ENCODE data around the gene ARSG. TPM values are rescaled to one million over a fixed set of nuclear protein-coding genes. Genes with fewer than 3 reads are reported as not detected.

Gene ARSG
- total RNA-seq, 1 experiment from 2014 or later: 1.0 TPM

DNA sequence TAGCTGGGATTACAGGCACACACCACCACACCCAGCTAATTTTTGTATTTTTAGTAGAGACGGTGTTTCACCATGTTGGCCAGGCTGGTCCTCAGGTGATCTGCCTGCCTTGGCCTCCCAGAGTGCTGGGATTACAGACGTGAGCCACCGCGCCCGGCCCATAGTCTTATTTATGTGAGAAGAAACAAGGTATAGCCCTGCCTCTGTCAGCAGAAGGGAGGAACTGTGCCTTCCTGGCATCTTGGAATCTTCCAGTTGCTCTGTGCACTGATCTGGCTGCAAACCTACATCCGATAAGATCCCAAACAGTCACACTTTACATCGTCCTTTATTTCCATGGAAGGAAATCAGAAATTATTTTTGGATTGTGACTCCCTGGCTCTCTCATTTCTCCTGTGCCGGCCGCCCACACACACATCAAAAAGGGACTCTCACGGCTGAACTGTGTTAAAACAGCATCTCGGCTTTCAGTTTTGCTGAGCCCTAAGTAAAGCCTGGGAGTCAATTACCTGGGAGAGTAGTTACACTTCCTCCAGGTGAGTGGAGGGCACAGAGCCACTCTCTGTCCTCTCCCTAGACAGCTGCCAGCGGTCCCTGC is 142.7 kb downstream of the ARSG start:
- H3K9me3 ChIP-seq (replicated peaks): no peaks in the 10 kb centered on the region
- no peak for DNase-seq
- no peak overlapping the region for H3K4me3 ChIP-seq
- peaks cover 8% of the 10 kb centered on the region; the same call in 1 of the 2 replicates for H3K36me3 ChIP-seq
- H3K4me1 ChIP-seq: 0 out of 2 replicates have a peak, but pooled peaks cover 2% of the 10 kb centered on the region
- H3K27ac ChIP-seq: no peak overlapping the region
- no peaks in the 10 kb centered on the region for H3K27me3 ChIP-seq

GRCh38 chr17:68435361-68435760 is 144.1 kb downstream of the ARSG start:
- H3K4me1 ChIP-seq: 0 out of 2 replicates have a peak, but pooled peaks cover 2% of the 10 kb centered on the region
- H3K9me3 ChIP-seq (replicated peaks): no peaks in the 10 kb centered on the region
- no peak for DNase-seq
- H3K27me3 ChIP-seq: no peaks in the 10 kb centered on the region
- H3K27ac ChIP-seq: no peak overlapping the region
- H3K36me3 ChIP-seq: peaks cover 8% of the 10 kb centered on the region; the same call in 1 of the 2 replicates
- no peak overlapping the region for H3K4me3 ChIP-seq

GRCh38 chr17:68435876-68436842 is 144.9 kb downstream of the ARSG start:
- no peak overlapping the region for H3K27ac ChIP-seq
- peak; percentile 74 to 88 for DNase-seq

DNA sequence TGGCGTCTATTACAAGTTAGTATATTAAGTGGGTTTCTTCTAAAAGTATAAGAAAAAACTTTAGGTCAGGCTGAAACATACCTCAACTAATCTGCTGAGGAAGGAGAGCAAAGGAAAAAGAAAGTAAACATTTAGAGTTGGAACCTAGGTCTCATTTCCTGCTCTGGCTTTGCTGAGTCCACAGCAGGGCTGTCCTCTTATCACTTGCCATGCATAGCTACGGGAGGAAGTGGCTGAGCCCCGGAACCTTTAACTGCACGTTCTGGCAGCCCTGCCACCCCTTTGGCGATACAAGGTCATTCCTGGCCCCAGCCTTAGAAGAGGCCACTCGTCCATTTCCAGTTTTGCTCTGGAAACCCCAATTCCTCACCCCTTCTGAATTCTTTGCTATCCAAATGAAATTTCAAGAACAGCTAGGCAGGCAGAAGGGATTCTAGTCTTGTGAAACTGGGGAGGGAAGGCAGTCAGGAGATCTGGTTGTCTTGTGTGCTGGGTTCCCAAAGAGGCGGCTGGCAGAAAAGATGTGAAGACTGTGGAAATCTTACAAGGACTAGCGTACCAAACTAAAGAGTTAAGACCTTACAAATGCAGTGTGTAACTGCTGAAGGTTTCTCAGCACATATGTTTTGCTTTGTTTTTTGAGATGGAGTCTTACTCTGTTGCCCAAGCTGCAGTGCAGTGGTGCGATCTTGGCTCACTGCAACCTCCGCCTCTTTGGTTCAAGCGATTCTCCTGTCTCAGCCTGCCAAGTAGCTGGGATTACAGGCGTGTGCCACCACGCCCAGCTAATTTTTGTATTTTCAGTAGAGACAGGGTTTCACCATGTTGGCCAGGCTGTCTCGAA is 146.9 kb downstream of the ARSG start:
- DNase-seq: no peak

More at GRCh38 chr17:68435876-68436842, 144.9 kb downstream of the ARSG start:
- Histone ChIP-seq H3K4me3 (no peak overlapping the region), H3K4me1 (0 out of 2 replicates have a peak, but pooled peaks cover 2% of the 10 kb centered on the region), H3K36me3 (peaks cover 8% of the 10 kb centered on the region; the same call in 1 of the 2 replicates), H3K27me3 (no peaks in the 10 kb centered on the region), H3K9me3 (replicated peaks) (no peaks in the 10 kb centered on the region)

GRCh38 chr17:68439656-68440290 is 148.5 kb downstream of the ARSG start:
- H3K27ac ChIP-seq: no peak overlapping the region
- 0 out of 2 replicates have a peak, but pooled peaks cover 2% of the 10 kb centered on the region for H3K4me1 ChIP-seq
- H3K36me3 ChIP-seq: no peaks in the 10 kb centered on the region
- H3K9me3 ChIP-seq (replicated peaks): no peaks in the 10 kb centered on the region
- no peak overlapping the region for H3K4me3 ChIP-seq
- H3K27me3 ChIP-seq: no peaks in the 10 kb centered on the region
- no peak for DNase-seq

More for the DNA sequence above, 146.9 kb downstream of the ARSG start:
- peaks cover under 1% of the 10 kb centered on the region; the same call in 1 of the 2 replicates for H3K36me3 ChIP-seq
- H3K9me3 ChIP-seq (replicated peaks): no peaks in the 10 kb centered on the region
- H3K4me3 ChIP-seq: no peak overlapping the region
- 0 out of 2 replicates have a peak, but pooled peaks cover 2% of the 10 kb centered on the region for H3K4me1 ChIP-seq
- H3K27ac ChIP-seq: no peak overlapping the region
- H3K27me3 ChIP-seq: no peaks in the 10 kb centered on the region

- DNase-seq: no peak
- H3K27ac ChIP-seq: no peak overlapping the region
- no peak overlapping the region for H3K4me3 ChIP-seq
- H3K36me3 ChIP-seq: no peaks in the 10 kb centered on the region
- 0 out of 2 replicates have a peak, but pooled peaks cover 2% of the 10 kb centered on the region for H3K4me1 ChIP-seq
- no peaks in the 10 kb centered on the region for H3K9me3 ChIP-seq (replicated peaks)
- H3K27me3 ChIP-seq: no peaks in the 10 kb centered on the region
Observed at GRCh38 chr17:68440526-68440925, 149.2 kb downstream of the ARSG start.

- Histone ChIP-seq H3K27me3 (no peaks in the 10 kb centered on the region), H3K4me1 (0 out of 2 replicates have a peak, but pooled peaks cover under 1% of the 10 kb centered on the region), H3K27ac (no peak overlapping the region), H3K9me3 (replicated peaks) (no peaks in the 10 kb centered on the region), H3K4me3 (no peak overlapping the region), H3K36me3 (no peaks in the 10 kb centered on the region)
- no peak for DNase-seq
Observed at GRCh38 chr17:68441070-68441770, 149.9 kb downstream of the ARSG start.

- H3K4me3 ChIP-seq: no peak overlapping the region
- H3K27ac ChIP-seq: no peak overlapping the region
- DNase-seq: no peak
- H3K36me3 ChIP-seq: no peaks in the 10 kb centered on the region
- no peaks in the 10 kb centered on the region for H3K27me3 ChIP-seq
- H3K4me1 ChIP-seq: no peaks in the 10 kb centered on the region
- no peaks in the 10 kb centered on the region for H3K9me3 ChIP-seq (replicated peaks)
Observed at GRCh38 chr17:68443972-68444464, 152.7 kb downstream of the ARSG start.

DNA sequence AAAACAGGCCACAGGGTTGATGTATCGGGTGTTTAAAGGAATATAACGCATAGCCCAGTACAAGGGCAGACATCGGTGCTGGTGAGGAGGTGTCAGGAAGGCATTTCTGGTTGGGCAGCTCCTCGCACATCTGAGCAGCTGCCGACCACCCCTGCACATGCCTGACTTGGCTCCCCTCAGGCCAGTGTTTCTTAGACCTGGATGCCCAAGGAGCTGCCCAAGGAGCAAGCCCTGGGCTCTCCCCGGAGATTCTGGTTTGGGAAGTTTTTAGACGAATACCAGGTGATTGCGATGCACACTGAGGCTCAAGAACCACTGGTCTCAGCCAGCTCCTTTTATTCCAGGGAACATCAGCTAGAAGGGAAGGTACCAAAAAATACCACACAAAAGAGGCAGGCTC is 154.4 kb downstream of the ARSG start:
- H3K4me1 ChIP-seq: no peaks in the 10 kb centered on the region
- no peak overlapping the region for H3K4me3 ChIP-seq
- DNase-seq: no peak
- no peaks in the 10 kb centered on the region for H3K27me3 ChIP-seq
- no peaks in the 10 kb centered on the region for H3K36me3 ChIP-seq
- H3K9me3 ChIP-seq (replicated peaks): no peaks in the 10 kb centered on the region
- H3K27ac ChIP-seq: no peak overlapping the region

GRCh38 chr17:68446626-68447041 is 155.3 kb downstream of the ARSG start:
- Histone ChIP-seq H3K4me3 (no peak overlapping the region), H3K9me3 (replicated peaks) (no peaks in the 10 kb centered on the region), H3K4me1 (no peaks in the 10 kb centered on the region), H3K27ac (no peak overlapping the region), H3K36me3 (no peaks in the 10 kb centered on the region), H3K27me3 (no peaks in the 10 kb centered on the region)
- no peak for DNase-seq

- H3K27ac ChIP-seq: no peak overlapping the region
- no peaks in the 10 kb centered on the region for H3K9me3 ChIP-seq (replicated peaks)
- no peaks in the 10 kb centered on the region for H3K4me1 ChIP-seq
- H3K4me3 ChIP-seq: no peak overlapping the region
- H3K27me3 ChIP-seq: no peaks in the 10 kb centered on the region
- H3K36me3 ChIP-seq: no peaks in the 10 kb centered on the region
- no peak for DNase-seq
Observed at GRCh38 chr17:68449021-68449739, 157.9 kb downstream of the ARSG start.

DNA sequence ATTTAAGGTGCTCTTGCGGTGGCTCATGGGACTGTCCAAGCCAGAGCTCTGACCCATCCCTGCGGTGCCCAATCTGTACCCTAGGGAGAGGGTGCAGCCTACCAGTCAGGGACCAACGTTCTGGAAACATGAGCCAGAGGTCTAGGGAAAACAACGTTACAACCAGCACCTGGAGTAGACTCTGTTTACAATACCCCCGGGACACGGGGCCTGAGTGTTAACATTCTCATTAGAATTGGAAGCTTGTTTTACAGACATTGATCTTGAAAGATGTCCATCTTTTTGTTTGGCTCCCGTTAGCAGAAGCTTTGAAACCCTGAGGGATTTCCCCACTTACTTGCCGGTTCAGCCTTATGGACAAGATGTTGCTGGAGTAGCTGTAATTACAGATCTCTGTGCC is 159.1 kb downstream of the ARSG start:
- H3K4me3 ChIP-seq: no peak overlapping the region
- H3K27me3 ChIP-seq: no peaks in the 10 kb centered on the region
- no peak for DNase-seq
- no peaks in the 10 kb centered on the region for H3K36me3 ChIP-seq
- H3K27ac ChIP-seq: no peak overlapping the region
- H3K4me1 ChIP-seq: no peaks in the 10 kb centered on the region; the same call in 1 of the 2 replicates
- no peaks in the 10 kb centered on the region for H3K9me3 ChIP-seq (replicated peaks)

- Histone ChIP-seq H3K27ac (no peak overlapping the region), H3K4me3 (no peak overlapping the region), H3K4me1 (peaks cover 3% of the 10 kb centered on the region; the same call in 1 of the 2 replicates), H3K36me3 (no peaks in the 10 kb centered on the region), H3K27me3 (no peaks in the 10 kb centered on the region), H3K9me3 (replicated peaks) (no peaks in the 10 kb centered on the region)
- no peak for DNase-seq
Observed at GRCh38 chr17:68450801-68451200, 159.5 kb downstream of the ARSG start.

Measured in SJCRH30 (cell line).